ENCODE data around the gene DNAH10.

Gene DNAH10

DNA sequence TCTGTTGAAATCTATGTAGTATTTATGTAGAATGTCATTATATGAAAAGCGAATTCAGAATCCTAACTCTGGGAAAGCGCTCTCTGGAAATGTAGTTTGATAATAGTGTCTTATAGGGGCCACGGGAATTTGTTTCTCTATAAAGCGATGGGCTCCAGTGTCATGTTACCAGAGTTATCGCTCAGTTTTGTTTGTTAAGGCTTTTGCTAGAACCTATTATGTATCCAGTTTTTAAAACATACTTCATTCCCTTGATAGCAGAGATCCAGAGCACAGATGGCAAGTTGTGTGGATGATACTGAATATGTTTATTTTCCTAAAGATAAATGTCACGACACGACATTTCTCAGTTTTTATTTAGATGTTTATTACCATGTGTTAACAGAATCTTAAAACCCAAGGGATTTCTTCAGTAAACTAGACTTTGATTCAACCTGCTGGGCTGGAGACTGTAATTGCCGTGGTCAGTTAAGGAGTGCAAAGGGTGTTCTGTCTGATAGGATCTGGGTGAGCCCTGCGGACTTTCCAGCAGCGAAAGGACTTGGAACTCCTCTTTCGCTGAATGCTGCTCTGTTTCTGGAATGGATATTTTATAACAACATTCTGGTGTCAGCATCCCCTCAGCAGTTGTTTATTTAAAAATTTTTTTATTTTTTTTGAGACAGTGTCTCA lies 1.7 kb upstream of the DNAH10 start:
- no peaks in the 10 kb centered on the region for H3K9me3 ChIP-seq (ENCODE audit: severe bottlenecking)
- ATAC-seq (ENCODE audit: low read depth) = no peak
- TF ChIP-seq, protein P1, sequence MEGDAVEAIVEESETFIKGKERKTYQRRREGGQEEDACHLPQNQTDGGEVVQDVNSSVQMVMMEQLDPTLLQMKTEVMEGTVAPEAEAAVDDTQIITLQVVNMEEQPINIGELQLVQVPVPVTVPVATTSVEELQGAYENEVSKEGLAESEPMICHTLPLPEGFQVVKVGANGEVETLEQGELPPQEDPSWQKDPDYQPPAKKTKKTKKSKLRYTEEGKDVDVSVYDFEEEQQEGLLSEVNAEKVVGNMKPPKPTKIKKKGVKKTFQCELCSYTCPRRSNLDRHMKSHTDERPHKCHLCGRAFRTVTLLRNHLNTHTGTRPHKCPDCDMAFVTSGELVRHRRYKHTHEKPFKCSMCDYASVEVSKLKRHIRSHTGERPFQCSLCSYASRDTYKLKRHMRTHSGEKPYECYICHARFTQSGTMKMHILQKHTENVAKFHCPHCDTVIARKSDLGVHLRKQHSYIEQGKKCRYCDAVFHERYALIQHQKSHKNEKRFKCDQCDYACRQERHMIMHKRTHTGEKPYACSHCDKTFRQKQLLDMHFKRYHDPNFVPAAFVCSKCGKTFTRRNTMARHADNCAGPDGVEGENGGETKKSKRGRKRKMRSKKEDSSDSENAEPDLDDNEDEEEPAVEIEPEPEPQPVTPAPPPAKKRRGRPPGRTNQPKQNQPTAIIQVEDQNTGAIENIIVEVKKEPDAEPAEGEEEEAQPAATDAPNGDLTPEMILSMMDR (IDR thresholded peaks at IDR 0.05; ENCODE audit: poor library complexity, severe bottlenecking) = no peak
- no peak overlapping the region for H3K27ac ChIP-seq (ENCODE audit: poor library complexity, severe bottlenecking)
- H3K36me3 ChIP-seq (ENCODE audit: low read depth) = 0 out of 2 replicates have a peak, but pooled peaks cover 5% of the 10 kb centered on the region
- DNase-seq (ENCODE audit: low spot score) = no peak
- H3K27me3 ChIP-seq (ENCODE audit: insufficient read depth, poor library complexity, severe bottlenecking) = peaks cover 9% of the 10 kb centered on the region
- H3K4me3 ChIP-seq (ENCODE audit: severe bottlenecking) = no peak overlapping the region
- H3K4me1 ChIP-seq (ENCODE audit: insufficient read depth, poor library complexity, severe bottlenecking) = no peaks in the 10 kb centered on the region

DNA sequence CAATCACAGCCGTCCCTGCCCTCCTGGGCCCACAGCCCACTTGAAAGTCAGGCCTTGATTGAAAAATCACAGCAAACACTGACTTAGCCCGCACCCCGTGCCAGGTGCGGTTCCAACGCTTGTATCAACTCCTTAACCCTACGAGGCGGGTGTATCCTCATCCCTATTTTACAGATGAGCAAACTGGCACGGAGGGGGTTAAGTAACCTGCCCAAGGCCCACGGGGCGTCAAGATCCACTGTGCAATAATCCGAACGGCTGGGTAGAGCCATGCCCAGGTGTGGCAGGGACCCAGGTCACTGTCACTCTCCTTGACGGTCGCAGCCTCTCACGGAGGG lies 583 bp downstream of the DNAH10 start:
- Histone ChIP-seq H3K4me3 (ENCODE audit: severe bottlenecking) (peak overlapping the region; percentile 47), H3K27me3 (ENCODE audit: insufficient read depth, poor library complexity, severe bottlenecking) (peaks cover 9% of the 10 kb centered on the region), H3K27ac (ENCODE audit: poor library complexity, severe bottlenecking) (no peak overlapping the region), H3K9me3 (ENCODE audit: severe bottlenecking) (no peaks in the 10 kb centered on the region), H3K4me1 (ENCODE audit: insufficient read depth, poor library complexity, severe bottlenecking) (no peaks in the 10 kb centered on the region), H3K36me3 (ENCODE audit: low read depth) (0 out of 2 replicates have a peak, but pooled peaks cover 5% of the 10 kb centered on the region)
- no peak for DNase-seq (ENCODE audit: low spot score)
- ATAC-seq (ENCODE audit: low read depth) = no peak
- TF ChIP-seq, protein P1 (IDR thresholded peaks at IDR 0.05; ENCODE audit: poor library complexity, severe bottlenecking) = no peak

DNA sequence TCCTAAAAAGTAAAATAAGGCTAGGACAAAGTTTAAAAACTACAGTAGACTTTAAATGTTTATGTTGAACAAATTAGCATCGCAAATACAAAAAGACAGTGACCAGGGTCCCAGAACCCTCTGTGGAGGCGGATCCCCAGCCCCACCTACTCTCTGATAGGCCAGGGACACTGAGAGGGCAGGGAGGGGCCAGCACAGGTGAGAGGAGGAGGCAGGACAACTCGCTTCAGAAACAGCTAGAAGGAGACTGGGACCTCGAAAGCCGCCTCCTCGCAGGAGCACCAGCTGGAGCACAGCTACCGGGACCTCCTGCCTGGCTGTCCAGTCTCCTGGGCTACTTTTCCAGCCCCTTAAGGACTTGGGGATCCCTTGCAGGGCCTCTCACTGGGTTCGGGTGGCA lies 992 bp downstream of the DNAH10 start:
- no peaks in the 10 kb centered on the region for H3K9me3 ChIP-seq (ENCODE audit: severe bottlenecking)
- DNase-seq (ENCODE audit: low spot score) (no peak), ATAC-seq (ENCODE audit: low read depth) (0 out of 3 replicates have a peak, but pooled peaks have one; percentile 22)
- no peaks in the 10 kb centered on the region for H3K4me1 ChIP-seq (ENCODE audit: insufficient read depth, poor library complexity, severe bottlenecking)
- 0 out of 2 replicates have a peak, but pooled peaks cover 2% of the 10 kb centered on the region for H3K36me3 ChIP-seq (ENCODE audit: low read depth)
- TF ChIP-seq, protein P1 (IDR thresholded peaks at IDR 0.05; ENCODE audit: poor library complexity, severe bottlenecking) = no peak
- no peak overlapping the region for H3K27ac ChIP-seq (ENCODE audit: poor library complexity, severe bottlenecking)
- H3K27me3 ChIP-seq (ENCODE audit: insufficient read depth, poor library complexity, severe bottlenecking) = peaks cover 9% of the 10 kb centered on the region
- no peak overlapping the region for H3K4me3 ChIP-seq (ENCODE audit: severe bottlenecking)

DNA sequence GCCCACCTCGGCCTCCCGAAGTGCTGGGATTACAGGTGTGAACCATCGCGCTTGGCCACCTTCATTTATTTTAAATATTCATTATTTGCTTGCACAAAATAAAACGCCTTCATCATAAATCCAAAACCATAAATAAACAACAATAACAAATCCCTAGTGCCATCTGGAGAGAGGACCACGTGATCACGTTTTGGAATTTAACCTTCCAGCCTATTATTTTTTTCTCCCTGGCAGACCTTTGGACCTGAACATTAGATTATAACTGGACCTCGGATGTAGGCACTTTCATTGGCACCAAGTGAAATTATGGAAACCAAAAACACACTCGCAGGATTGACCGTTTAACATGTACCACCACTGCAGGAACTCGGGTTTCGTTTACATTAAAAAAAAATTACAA lies 2.0 kb downstream of the DNAH10 start:
- TF ChIP-seq, protein P1 (IDR thresholded peaks at IDR 0.05; ENCODE audit: poor library complexity, severe bottlenecking) = no peak
- ATAC-seq (ENCODE audit: low read depth) (no peak), DNase-seq (ENCODE audit: low spot score) (no peak)
- no peaks in the 10 kb centered on the region for H3K36me3 ChIP-seq (ENCODE audit: low read depth)
- no peak overlapping the region for H3K4me3 ChIP-seq (ENCODE audit: severe bottlenecking)
- peaks cover 9% of the 10 kb centered on the region for H3K27me3 ChIP-seq (ENCODE audit: insufficient read depth, poor library complexity, severe bottlenecking)
- no peaks in the 10 kb centered on the region for H3K4me1 ChIP-seq (ENCODE audit: insufficient read depth, poor library complexity, severe bottlenecking)
- no peaks in the 10 kb centered on the region for H3K9me3 ChIP-seq (ENCODE audit: severe bottlenecking)
- no peak overlapping the region for H3K27ac ChIP-seq (ENCODE audit: poor library complexity, severe bottlenecking)

DNA sequence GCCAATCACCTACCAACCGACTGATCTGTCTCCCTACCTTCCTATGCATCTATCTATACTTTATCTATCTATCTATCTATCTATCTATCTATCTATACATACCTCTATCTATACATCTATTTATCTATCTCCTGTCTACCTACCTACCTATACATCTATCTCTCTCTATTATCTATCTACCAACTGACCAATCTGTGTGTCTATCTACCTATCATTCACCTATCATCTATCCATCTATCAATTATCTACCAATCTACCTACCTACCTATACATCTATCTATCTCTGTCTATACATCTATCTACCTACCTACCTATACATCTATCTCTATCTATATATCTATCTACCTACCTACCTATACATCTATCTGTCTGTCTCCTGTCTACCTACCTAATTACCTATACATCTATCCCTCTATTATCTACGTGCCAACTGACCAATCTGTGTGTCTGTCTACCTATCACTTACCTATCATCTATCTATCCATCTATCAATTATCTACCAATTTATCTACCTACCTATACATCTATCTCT lies 3.5 kb downstream of the DNAH10 start:
- Histone ChIP-seq H3K36me3 (ENCODE audit: low read depth) (no peaks in the 10 kb centered on the region), H3K27me3 (ENCODE audit: insufficient read depth, poor library complexity, severe bottlenecking) (peaks cover 9% of the 10 kb centered on the region), H3K9me3 (ENCODE audit: severe bottlenecking) (no peaks in the 10 kb centered on the region), H3K4me3 (ENCODE audit: severe bottlenecking) (no peak overlapping the region), H3K27ac (ENCODE audit: poor library complexity, severe bottlenecking) (no peak overlapping the region), H3K4me1 (ENCODE audit: insufficient read depth, poor library complexity, severe bottlenecking) (no peaks in the 10 kb centered on the region)
- DNase-seq (ENCODE audit: low spot score) (no peak), ATAC-seq (ENCODE audit: low read depth) (no peak)
- TF ChIP-seq, protein P1 (IDR thresholded peaks at IDR 0.05; ENCODE audit: poor library complexity, severe bottlenecking) = no peak
